ENCODE results near the gene ZNF808.

ZNF808 gene

GRCh38 chr19:52600639-52601024 is 73.2 kb downstream of the ZNF808 start:
- DNase-seq: peak; percentile 31

- DNase-seq: peak; percentile 95
Measured at GRCh38 chr19:52601025-52601973, 73.8 kb downstream of the ZNF808 start.

GRCh38 chr19:52601974-52602366 is 74.5 kb downstream of the ZNF808 start:
- DNase-seq: peak; percentile 22

- no peak for DNase-seq
Measured at GRCh38 chr19:52602941-52603340, 75.5 kb downstream of the ZNF808 start.

GRCh38 chr19:52603558-52604207 is 76.2 kb downstream of the ZNF808 start:
- DNase-seq: no peak
